Activated CD4-positive, alpha-beta memory T cell treated with anti-CD3 and anti-CD28 coated beads for 36 hours (primary cell): ENCODE data around the gene SMARCB1. TPM values are rescaled to one million over a fixed set of nuclear protein-coding genes. Genes with fewer than 3 reads are reported as not detected.
A peak's percentile ranks its signal among the peaks of the same experiment; 100 is the strongest.
"Not testable (repeated sequence)": the region's sequence is repeated elsewhere in the genome, so short reads cannot be mapped to it uniquely, and the experiment has no call there.

Experiments used
- CTCF ChIA-PET: fragments of 350-600 bp; sonication (Branson Sonifier 250); formaldehyde crosslinking; loops from one replicate; lab custom pipeline; 2021; ENCODE audit warnings: antibody characterized with exemption, inconsistent platforms; lab: Charles Lee
- POLR2A ChIA-PET: fragments of 350-600 bp; sonication (Branson Sonifier 250); formaldehyde crosslinking; loops from one replicate; lab custom pipeline; 2021; ENCODE audit warnings: antibody characterized with exemption; lab: Charles Lee
- DNase-seq: peaks from one replicate; pipeline ENCODE4 v3.0.0-alpha.2; 2020
- H3K27ac Mint-ChIP-seq: one replicate; pipeline ENCODE4 v1.8.0; 2021; ENCODE audit warnings: mixed read lengths
- H3K27me3 Mint-ChIP-seq: one replicate; pipeline ENCODE4 v1.8.0; 2021; ENCODE audit warnings: mixed read lengths
- H3K36me3 Mint-ChIP-seq: one replicate; pipeline ENCODE4 v1.8.0; 2021; ENCODE audit warnings: mixed read lengths
- H3K4me1 Mint-ChIP-seq: one replicate; pipeline ENCODE4 v1.8.0; 2021; ENCODE audit warnings: low read depth, mixed read lengths
- H3K4me3 Mint-ChIP-seq: one replicate; pipeline ENCODE4 v1.8.0; 2021; ENCODE audit warnings: mild to moderate bottlenecking, mixed read lengths
- H3K9me3 Mint-ChIP-seq: one replicate; pipeline ENCODE4 v1.8.0; 2021; ENCODE audit warnings: mixed read lengths
- intact Hi-C: fragments of 100-400 bp; cut with micrococcal nuclease; formaldehyde crosslinking; loops from one replicate; pipeline ENCODE4 v1.15.1; 2023
- total RNA-seq, 2 experiments: library from RNA; stranded (reverse); gene quantifications; one replicate each; pipeline ENCODE4 v1.2.3, GENCODE V29; 2021

SMARCB1 gene
- total RNA-seq, 2 experiments from 2014 or later: 71.3 to 72.5 TPM

DNA sequence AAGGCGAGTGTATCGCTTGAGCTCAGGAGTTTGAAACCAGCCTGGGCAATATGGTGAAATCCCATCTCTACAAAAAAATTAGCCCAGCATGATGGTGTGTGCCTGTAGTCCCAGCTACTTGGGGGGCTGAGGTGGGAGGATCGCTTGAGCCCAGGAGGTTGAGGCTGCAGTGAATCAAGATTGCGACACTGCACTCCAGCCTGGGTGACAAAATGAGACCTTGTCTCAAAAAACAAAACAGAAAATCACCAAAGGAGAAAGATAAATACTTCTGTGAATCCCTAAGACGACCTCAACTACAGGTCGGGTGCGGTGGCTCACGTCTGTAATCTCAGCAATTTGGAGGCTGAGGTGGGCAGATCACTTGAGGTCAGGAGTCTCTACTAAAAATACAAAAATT is 73.4 kb downstream of the SMARCB1 start:
- H3K4me1 Mint-ChIP-seq: peaks cover 17% of the 10 kb centered on the region
- CTCF ChIA-PET: interaction anchor here (4.1 kb wide), 1 partner anchor 10 kb away, joined by 50 read pairs; no protein-coding TSS in a partner anchor
- not testable (repeated sequence) for H3K4me3 Mint-ChIP-seq, H3K27ac Mint-ChIP-seq, H3K36me3 Mint-ChIP-seq, H3K27me3 Mint-ChIP-seq, DNase-seq, H3K9me3 Mint-ChIP-seq
- POLR2A ChIA-PET: interaction anchor here (3.4 kb wide), 1 partner anchor 34 kb away, joined by 18 read pairs; the partner anchor contains the start of gene MIF
- intact Hi-C loops: loop anchor here (5.0 kb wide), 1 partner anchor 97 kb away; no protein-coding TSS in a partner anchor

DNA sequence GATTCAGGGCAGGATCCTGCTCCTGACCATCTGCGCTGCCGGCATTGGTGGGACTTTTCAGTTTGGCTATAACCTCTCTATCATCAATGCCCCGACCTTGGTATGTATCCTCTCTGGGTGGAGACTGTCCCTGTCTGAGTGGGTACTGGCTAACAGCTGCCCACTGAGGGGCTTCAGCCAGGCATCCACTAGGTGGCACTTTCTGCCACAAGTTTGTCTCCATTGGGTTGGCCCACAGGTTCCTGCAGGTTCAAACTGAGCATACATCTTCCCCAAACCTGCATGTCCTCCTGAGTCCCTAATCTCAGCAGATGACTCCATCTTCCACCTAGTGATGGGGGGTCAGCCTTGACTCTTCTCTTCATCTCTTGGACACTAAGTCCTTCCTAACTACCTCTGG is 75.3 kb downstream of the SMARCB1 start:
- H3K9me3 Mint-ChIP-seq: no peaks in the 10 kb centered on the region
- no peak overlapping the region for H3K4me3 Mint-ChIP-seq
- H3K36me3 Mint-ChIP-seq: no peaks in the 10 kb centered on the region
- peak; percentile 64 for DNase-seq
- CTCF ChIA-PET: interaction anchor here (1.0 to 1.4 kb wide), 3 partner anchors 27 to 94 kb away, joined by 4 to 6 read pairs (median 5); partner anchors contain the start of gene MIF
- POLR2A ChIA-PET: no interaction called here
- no peaks in the 10 kb centered on the region for H3K27me3 Mint-ChIP-seq
- no peak overlapping the region for H3K27ac Mint-ChIP-seq
- intact Hi-C loops: loop anchor here (5.0 kb wide), 1 partner anchor 95 kb away; no protein-coding TSS in a partner anchor
- peaks cover 11% of the 10 kb centered on the region for H3K4me1 Mint-ChIP-seq

DNA sequence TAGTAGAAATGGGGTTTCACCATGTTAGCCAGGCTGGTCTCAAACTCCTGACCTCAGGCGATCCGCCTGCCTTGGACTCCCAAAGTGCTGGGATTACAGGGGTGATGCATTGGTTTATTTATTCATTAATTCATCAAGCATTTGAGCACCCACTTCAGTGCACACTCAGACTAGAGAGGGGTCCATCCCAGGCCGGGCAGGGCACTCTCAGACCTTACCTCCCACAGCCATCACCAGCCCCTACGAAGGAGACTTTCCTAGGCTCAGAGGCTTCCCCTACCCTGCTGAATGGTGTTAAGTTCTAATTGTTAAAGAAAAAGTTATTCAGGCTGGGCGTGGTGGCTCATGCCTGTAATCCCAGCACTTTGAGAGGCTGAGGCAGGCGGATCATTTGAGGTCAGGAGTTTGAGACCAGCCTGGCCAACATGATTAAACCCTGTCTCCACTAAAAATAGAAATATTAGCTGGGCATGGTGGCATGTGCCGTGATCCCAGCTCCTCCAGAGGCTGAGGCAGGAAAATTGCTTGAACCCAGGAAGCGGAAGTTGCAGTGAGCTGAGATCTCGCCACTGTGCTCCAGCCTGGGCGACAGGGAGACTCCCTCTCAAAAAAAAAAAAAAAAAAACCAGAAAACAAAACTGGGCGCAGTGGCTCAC is 77.9 kb downstream of the SMARCB1 start:
- H3K36me3 Mint-ChIP-seq, H3K9me3 Mint-ChIP-seq, DNase-seq, H3K27ac Mint-ChIP-seq, H3K27me3 Mint-ChIP-seq, POLR2A ChIA-PET, H3K4me3 Mint-ChIP-seq, H3K4me1 Mint-ChIP-seq: not testable (repeated sequence)
- intact Hi-C loops: loop anchor here (5.0 kb wide), 1 partner anchor 93 kb away; no protein-coding TSS in a partner anchor
- CTCF ChIA-PET: interaction anchor here (0.6 to 1.6 kb wide), 2 partner anchors 15 to 894 kb away, joined by 4 read pairs; no protein-coding TSS in a partner anchor

DNA sequence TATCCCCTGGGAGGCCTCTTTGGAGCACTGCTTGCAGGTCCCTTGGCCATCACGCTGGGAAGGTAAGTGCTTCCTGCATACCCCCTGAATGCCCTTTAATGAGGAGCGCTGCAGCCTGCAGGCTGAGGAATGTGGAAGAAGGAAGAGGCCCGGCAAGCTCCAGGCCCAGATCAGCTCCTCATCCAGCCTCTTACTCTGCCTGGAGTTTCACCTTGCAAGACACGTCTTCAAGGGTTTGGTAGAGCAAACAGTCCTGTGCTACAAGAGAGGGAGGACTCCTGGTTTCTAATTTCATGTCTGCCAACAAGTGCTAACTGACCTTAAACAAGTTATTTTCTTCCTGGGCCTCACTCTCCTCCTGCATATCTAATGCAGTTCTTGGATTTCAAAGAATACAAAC is 81.8 kb downstream of the SMARCB1 start:
- ChIA-PET POLR2A (no interaction called here), CTCF (interaction anchor here (3.5 kb wide), 1 partner anchor 18 kb away, joined by 19 read pairs; no protein-coding TSS in a partner anchor)
- Mint-ChIP-seq H3K27me3 (no peaks in the 10 kb centered on the region), H3K36me3 (peaks cover 4% of the 10 kb centered on the region), H3K9me3 (no peaks in the 10 kb centered on the region), H3K4me1 (no peaks in the 10 kb centered on the region), H3K4me3 (no peak overlapping the region), H3K27ac (no peak overlapping the region)
- intact Hi-C loops: no loop called here
- no peak for DNase-seq

DNA sequence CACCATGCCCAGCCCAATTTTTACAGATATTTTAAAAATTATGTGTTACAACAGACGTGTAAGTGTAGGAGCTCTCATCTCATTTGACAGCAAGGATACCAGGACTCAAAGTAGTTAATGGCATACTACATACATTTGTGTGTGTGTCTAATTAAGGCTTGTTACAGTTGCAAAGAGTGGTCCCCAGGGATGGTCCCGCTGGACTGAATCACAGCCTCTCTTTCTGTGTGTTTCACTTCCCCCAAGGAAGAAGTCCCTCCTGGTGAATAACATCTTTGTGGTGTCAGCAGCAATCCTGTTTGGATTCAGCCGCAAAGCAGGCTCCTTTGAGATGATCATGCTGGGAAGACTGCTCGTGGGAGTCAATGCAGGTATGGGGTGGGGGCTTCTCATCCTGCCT is 88.1 kb downstream of the SMARCB1 start:
- intact Hi-C loops: no loop called here
- ChIA-PET POLR2A (interaction anchor here (0.8 kb wide), 1 partner anchor 164 kb away, joined by 3 read pairs; no protein-coding TSS in a partner anchor), CTCF (no interaction called here)
- no peak overlapping the region for H3K27ac Mint-ChIP-seq
- no peaks in the 10 kb centered on the region for H3K27me3 Mint-ChIP-seq
- H3K36me3 Mint-ChIP-seq: peaks cover 7% of the 10 kb centered on the region
- H3K9me3 Mint-ChIP-seq: no peaks in the 10 kb centered on the region
- H3K4me1 Mint-ChIP-seq: no peaks in the 10 kb centered on the region
- DNase-seq: no peak
- H3K4me3 Mint-ChIP-seq: no peak overlapping the region

DNA sequence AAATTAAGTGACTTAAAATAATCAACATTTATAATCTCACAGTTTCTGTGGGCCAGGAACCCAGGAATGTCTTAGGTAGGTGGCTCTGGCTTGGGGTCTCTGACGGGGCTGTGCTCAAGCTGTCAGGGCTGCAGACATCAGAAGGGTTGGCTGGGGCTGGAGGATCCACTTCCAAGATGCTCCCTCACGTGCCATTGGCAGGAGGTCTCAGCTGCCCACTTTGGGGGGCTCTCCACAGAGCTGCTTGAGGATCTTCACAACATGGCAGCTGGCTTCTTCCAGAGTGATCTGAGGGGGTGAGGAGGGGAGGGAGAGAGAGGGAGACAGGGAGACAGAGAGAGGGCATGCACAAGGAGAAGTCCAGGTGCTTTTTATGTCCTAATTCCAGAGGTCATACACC is 89.0 kb downstream of the SMARCB1 start:
- intact Hi-C loops: no loop called here
- no peaks in the 10 kb centered on the region for H3K4me1 Mint-ChIP-seq
- no peak overlapping the region for H3K4me3 Mint-ChIP-seq
- H3K9me3 Mint-ChIP-seq: no peaks in the 10 kb centered on the region
- ChIA-PET CTCF (interaction anchor here (1.6 to 1.7 kb wide), 2 partner anchors 18 to 26 kb away, joined by 4 to 8 read pairs; partner anchors contain the start of gene MIF), POLR2A (interaction anchor here (1.4 kb wide), 1 partner anchor 19 kb away, joined by 3 read pairs; the partner anchor contains the start of gene MIF)
- no peak for DNase-seq
- no peaks in the 10 kb centered on the region for H3K27me3 Mint-ChIP-seq
- no peak overlapping the region for H3K27ac Mint-ChIP-seq
- peaks cover 3% of the 10 kb centered on the region for H3K36me3 Mint-ChIP-seq

DNA sequence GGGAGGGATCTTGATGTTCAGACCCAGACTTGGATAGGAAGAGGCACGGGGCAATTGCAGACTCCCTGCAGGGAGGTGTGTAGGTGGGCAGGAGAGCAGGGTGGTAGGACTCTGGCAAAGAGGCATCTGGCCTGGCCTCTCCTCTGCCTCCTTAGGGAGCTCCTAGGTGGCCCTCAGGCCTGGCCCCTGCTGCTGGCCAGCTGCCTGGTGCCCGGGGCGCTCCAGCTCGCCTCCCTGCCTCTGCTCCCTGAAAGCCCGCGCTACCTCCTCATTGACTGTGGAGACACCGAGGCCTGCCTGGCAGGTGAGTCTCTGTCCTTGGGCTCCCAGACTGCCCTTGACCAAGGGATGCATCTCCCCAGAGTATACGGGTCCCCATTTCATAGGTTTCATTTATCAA is 90.8 kb downstream of the SMARCB1 start:
- intact Hi-C loops: no loop called here

DNA sequence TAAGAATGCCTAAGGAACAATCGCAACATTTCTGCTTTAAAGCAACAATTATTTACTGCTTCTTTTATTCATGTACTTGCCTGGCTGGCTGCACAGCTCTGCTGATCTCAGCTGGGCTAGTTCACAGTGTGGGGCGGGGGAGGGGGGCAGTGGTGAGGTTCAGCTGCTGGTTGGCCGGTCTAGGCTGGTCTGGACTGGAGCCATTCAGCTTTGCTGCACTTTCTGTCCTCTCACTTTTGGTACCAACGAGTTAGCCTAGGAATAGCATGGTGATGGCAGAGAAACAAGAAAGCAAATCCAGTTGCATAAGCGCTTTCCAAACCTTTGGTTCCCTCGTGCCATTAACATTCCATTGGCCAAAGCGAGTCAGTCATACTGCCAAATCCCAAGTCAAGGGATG is 91.5 kb downstream of the SMARCB1 start:
- Mint-ChIP-seq H3K27ac (no peak overlapping the region), H3K4me1 (no peaks in the 10 kb centered on the region), H3K27me3 (no peaks in the 10 kb centered on the region), H3K9me3 (no peaks in the 10 kb centered on the region), H3K4me3 (no peak overlapping the region), H3K36me3 (peaks cover 3% of the 10 kb centered on the region)
- intact Hi-C loops: no loop called here
- no peak for DNase-seq
- POLR2A ChIA-PET: no interaction called here
- CTCF ChIA-PET: no interaction called here

More for the DNA sequence above, 90.8 kb downstream of the SMARCB1 start:
- no peak for DNase-seq
- Mint-ChIP-seq H3K27ac (no peak overlapping the region), H3K4me1 (no peaks in the 10 kb centered on the region), H3K4me3 (no peak overlapping the region), H3K36me3 (peaks cover 3% of the 10 kb centered on the region), H3K9me3 (no peaks in the 10 kb centered on the region), H3K27me3 (no peaks in the 10 kb centered on the region)
- ChIA-PET CTCF (interaction anchor here (1.7 kb wide), 1 partner anchor 16 kb away, joined by 8 read pairs; the partner anchor contains the start of gene MIF), POLR2A (no interaction called here)

DNA sequence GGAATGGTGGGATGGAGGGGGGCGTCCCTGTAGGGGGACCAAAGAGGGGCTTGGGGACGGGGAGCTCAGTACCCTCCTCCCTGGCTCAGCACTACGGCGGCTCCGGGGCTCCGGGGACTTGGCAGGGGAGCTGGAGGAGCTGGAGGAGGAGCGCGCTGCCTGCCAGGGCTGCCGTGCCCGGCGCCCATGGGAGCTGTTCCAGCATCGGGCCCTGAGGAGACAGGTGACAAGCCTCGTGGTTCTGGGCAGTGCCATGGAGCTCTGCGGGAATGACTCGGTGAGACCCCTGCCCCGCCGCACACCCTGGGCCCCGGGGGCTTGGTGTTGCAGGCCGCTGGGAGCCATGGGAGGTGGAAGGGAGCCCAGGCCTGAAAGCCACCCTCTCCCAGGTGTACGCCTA is 95.6 kb downstream of the SMARCB1 start:
- no peak for DNase-seq
- intact Hi-C loops: no loop called here
- CTCF ChIA-PET: interaction anchor here (1.4 to 1.5 kb wide), 2 partner anchors 12 to 114 kb away, joined by 4 to 6 read pairs; partner anchors contain the start of gene MIF

DNA sequence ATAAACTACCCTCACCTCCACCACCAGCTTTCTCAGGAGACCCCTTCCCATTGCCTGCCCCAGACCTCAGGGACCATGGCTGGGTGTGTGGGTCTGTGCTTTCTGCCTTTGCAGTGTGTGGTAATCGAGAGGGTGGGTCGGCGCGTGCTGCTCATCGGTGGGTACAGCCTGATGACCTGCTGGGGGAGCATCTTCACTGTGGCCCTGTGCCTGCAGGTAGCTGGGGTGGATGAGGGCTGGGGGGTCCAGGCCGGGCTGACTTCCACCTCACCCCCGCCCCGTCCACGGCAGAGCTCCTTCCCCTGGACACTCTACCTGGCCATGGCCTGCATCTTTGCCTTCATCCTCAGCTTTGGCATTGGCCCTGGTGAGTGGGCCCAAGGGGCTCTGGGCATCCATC is 96.9 kb downstream of the SMARCB1 start:
- DNase-seq: no peak
- H3K4me1 Mint-ChIP-seq: no peaks in the 10 kb centered on the region
- H3K4me3 Mint-ChIP-seq: no peak overlapping the region
- H3K9me3 Mint-ChIP-seq: no peaks in the 10 kb centered on the region
- CTCF ChIA-PET: interaction anchor here (2.4 kb wide), 1 partner anchor 10 kb away, joined by 10 read pairs; the partner anchor contains the start of gene MIF
- POLR2A ChIA-PET: no interaction called here
- H3K27me3 Mint-ChIP-seq: no peaks in the 10 kb centered on the region
- no peak overlapping the region for H3K27ac Mint-ChIP-seq
- intact Hi-C loops: no loop called here
- no peaks in the 10 kb centered on the region for H3K36me3 Mint-ChIP-seq

More for the DNA sequence above, 95.6 kb downstream of the SMARCB1 start:
- Mint-ChIP-seq H3K9me3 (no peaks in the 10 kb centered on the region), H3K4me3 (no peak overlapping the region), H3K4me1 (no peaks in the 10 kb centered on the region), H3K27me3 (no peaks in the 10 kb centered on the region), H3K36me3 (peaks cover 3% of the 10 kb centered on the region), H3K27ac (no peak overlapping the region)
- POLR2A ChIA-PET: no interaction called here

DNA sequence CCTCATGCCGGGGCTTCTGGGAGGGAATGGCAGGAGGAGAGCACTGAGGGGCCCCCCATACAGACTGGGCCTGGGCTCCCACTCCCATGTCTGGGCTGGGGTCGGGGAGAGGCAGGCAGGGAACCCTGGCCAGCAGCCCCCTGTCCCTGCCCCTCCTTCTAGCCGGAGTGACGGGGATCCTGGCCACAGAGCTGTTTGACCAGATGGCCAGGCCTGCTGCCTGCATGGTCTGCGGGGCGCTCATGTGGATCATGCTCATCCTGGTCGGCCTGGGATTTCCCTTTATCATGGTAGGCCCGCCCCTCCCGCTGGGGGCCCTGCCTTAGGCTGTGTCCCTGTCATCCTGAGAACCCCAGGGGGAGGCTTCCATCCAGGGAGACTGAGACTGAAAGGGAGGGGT is 97.4 kb downstream of the SMARCB1 start:
- Mint-ChIP-seq H3K9me3 (no peaks in the 10 kb centered on the region), H3K27me3 (no peaks in the 10 kb centered on the region), H3K36me3 (no peaks in the 10 kb centered on the region), H3K4me3 (no peak overlapping the region), H3K27ac (no peak overlapping the region), H3K4me1 (no peaks in the 10 kb centered on the region)
- DNase-seq: no peak
- ChIA-PET POLR2A (no interaction called here), CTCF (interaction anchor here (2.4 kb wide), 1 partner anchor 10 kb away, joined by 10 read pairs; the partner anchor contains the start of gene MIF)
- intact Hi-C loops: no loop called here
